Brain microvascular endothelial cell (primary cell): ENCODE results near the gene PANK1.
A peak's percentile ranks its signal among the peaks of the same experiment; 100 is the strongest.

ENCODE experiments used
- DNase-seq: peaks from one replicate; pipeline ENCODE4 v3.0.0-alpha.2; 2020
- H3K27ac ChIP-seq: fragments of 250-450 bp; sonication (Bioruptor Pico); 2 replicates; pipeline ENCODE4 v1.5.1; 2020; ENCODE audit warnings: mild to moderate bottlenecking, moderate library complexity
- H3K27me3 ChIP-seq: fragments of 250-450 bp; sonication (Bioruptor Pico); replicated peaks from 2 replicates; pipeline ENCODE4 v1.5.1; 2020; ENCODE audit warnings: mild to moderate bottlenecking
- H3K36me3 ChIP-seq: fragments of 250-450 bp; sonication (Bioruptor Pico); replicated peaks from 2 replicates; pipeline ENCODE4 v1.5.1; 2020; ENCODE audit warnings: mild to moderate bottlenecking
- H3K4me3 ChIP-seq: 2 replicates; pipeline ENCODE4 v1.5.1; 2011; ENCODE audit warnings: low read depth, mild to moderate bottlenecking, control low read depth, low read length, moderate library complexity
- in situ Hi-C: cut with HindIII; loops from 2 replicates; pipeline ENCODE4 v1.10.0; 2017; ENCODE audit warnings: low sequenced_read_pairs, low pct_ligation_motif_present
- TF ChIP-seq, protein P1 (sequence below): IDR thresholded peaks from 2 replicates; pipeline ENCODE4 v1.5.1; 2011; ENCODE audit warnings: low read depth, mild to moderate bottlenecking, moderate library complexity, low read length, control low read depth, inconsistent platforms; ENCODE audit errors: missing control alignments

Gene PANK1

DNA sequence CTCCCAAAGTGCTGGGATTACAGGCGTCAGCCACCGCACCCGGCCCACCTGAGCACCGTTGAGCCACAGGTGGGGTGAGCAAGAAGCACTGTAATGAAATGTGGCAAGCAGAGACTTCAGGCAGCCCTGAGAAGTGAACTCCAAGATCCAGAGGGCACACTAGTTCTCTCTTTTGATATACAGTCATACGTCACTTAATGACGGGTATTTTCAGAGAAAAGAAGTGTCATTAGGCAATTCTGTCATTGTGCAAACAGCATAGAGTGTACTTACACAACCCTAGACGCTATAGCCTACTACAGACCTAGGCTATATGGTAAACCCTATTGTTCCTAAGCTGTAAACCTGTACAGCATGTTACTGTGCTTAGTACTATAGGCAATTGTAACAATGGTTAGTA is 7.9 kb downstream of the PANK1 start:
- no peak overlapping the region for H3K27ac ChIP-seq
- in situ Hi-C loops, result no loop called here
- no peak for DNase-seq
- H3K4me3 ChIP-seq, result no peak overlapping the region
- H3K36me3 ChIP-seq, result no peaks in the 10 kb centered on the region
- no peaks in the 10 kb centered on the region for H3K27me3 ChIP-seq
- TF ChIP-seq, protein P1, sequence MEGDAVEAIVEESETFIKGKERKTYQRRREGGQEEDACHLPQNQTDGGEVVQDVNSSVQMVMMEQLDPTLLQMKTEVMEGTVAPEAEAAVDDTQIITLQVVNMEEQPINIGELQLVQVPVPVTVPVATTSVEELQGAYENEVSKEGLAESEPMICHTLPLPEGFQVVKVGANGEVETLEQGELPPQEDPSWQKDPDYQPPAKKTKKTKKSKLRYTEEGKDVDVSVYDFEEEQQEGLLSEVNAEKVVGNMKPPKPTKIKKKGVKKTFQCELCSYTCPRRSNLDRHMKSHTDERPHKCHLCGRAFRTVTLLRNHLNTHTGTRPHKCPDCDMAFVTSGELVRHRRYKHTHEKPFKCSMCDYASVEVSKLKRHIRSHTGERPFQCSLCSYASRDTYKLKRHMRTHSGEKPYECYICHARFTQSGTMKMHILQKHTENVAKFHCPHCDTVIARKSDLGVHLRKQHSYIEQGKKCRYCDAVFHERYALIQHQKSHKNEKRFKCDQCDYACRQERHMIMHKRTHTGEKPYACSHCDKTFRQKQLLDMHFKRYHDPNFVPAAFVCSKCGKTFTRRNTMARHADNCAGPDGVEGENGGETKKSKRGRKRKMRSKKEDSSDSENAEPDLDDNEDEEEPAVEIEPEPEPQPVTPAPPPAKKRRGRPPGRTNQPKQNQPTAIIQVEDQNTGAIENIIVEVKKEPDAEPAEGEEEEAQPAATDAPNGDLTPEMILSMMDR, result no peak

DNA sequence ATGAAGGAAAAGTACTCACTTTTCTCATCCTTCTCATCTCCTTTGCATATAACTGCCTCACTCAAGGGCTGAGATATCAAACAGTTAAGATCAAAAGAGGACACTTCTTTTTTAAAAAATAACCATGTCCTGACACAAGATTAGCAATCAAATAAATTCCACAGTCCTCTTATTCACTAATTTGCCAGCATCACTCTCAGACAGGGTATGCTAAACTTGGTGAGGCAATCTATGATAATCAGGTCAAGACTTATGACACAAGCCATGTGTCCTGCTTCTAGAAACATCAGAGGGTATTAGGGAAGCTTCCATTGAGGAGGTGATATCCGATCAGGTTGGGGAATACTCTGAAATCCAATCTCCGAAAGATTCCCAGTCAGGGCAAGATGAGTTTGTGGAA is 10.4 kb downstream of the PANK1 start:
- Histone ChIP-seq H3K27me3 (no peaks in the 10 kb centered on the region), H3K27ac (no peak overlapping the region), H3K4me3 (no peak overlapping the region), H3K36me3 (no peaks in the 10 kb centered on the region)
- in situ Hi-C loops, result no loop called here
- no peak for DNase-seq
- TF ChIP-seq, protein P1, result no peak

DNA sequence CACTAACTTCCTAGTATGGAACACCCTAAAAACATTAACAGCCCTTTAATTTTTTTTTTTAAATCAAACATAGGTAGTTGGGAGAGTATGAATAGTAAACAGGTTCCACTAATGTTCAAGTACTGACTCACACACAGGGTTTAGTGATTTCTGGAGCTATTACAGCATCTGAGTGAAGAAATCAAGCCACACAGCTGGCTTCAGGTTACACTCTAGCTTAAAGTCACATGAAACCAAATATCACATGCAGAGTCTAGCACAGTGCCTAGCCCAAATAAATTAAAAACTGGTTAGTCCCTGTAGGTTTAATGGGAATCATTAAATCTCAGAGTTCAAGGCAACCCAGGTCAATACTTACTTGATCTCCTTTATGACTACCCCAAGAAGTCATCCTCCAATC is 11.6 kb downstream of the PANK1 start:
- TF ChIP-seq, protein P1, result no peak
- Histone ChIP-seq H3K4me3 (no peak overlapping the region), H3K36me3 (no peaks in the 10 kb centered on the region), H3K27me3 (no peaks in the 10 kb centered on the region), H3K27ac (no peak overlapping the region)
- DNase-seq, result peak; percentile 73
- in situ Hi-C loops, result no loop called here

DNA sequence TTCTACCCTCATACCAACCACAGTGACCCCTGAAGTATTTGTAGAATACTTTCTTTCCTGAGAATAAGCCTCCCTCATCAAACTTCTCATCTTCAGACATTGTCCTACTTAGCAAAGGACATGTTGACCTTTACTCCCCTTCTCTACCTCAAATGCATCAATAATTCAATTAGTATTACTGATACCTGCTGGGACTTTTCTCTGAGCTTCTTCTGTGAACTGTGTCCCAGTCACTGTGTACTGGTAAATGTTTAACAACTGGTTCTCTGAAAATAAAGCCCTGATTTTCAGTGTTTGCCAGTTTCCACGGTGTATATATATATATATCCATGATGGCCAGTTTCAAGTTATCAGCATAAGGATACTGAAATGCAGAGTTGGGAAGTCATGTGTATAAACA is 12.2 kb downstream of the PANK1 start:
- no peaks in the 10 kb centered on the region for H3K36me3 ChIP-seq
- no peaks in the 10 kb centered on the region for H3K27me3 ChIP-seq
- no peak for DNase-seq
- TF ChIP-seq, protein P1, result no peak
- H3K4me3 ChIP-seq, result no peak overlapping the region
- H3K27ac ChIP-seq, result no peak overlapping the region
- in situ Hi-C loops, result no loop called here

DNA sequence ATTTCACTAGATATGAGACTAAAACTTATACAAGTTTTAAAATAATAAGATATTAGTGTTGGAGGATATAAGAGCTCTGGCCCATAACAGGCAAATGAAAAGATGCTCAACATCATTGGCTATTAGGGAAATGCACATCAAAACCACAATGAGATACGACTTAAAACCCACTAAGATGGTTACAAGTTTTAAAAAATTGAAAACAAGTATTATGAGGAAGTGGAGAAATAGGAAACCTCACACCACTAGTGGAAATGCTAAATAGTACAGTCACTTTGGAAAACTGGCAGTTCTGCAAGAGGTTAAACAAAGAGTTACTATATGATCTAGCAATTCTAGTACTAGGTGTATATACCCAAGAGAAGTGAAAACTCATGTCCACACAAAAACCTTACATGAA is 17.2 kb downstream of the PANK1 start:
- Histone ChIP-seq H3K27ac (no peak overlapping the region), H3K4me3 (no peak overlapping the region), H3K27me3 (no peaks in the 10 kb centered on the region), H3K36me3 (no peaks in the 10 kb centered on the region)
- in situ Hi-C loops, result no loop called here
- TF ChIP-seq, protein P1, result no peak
- DNase-seq, result no peak

DNA sequence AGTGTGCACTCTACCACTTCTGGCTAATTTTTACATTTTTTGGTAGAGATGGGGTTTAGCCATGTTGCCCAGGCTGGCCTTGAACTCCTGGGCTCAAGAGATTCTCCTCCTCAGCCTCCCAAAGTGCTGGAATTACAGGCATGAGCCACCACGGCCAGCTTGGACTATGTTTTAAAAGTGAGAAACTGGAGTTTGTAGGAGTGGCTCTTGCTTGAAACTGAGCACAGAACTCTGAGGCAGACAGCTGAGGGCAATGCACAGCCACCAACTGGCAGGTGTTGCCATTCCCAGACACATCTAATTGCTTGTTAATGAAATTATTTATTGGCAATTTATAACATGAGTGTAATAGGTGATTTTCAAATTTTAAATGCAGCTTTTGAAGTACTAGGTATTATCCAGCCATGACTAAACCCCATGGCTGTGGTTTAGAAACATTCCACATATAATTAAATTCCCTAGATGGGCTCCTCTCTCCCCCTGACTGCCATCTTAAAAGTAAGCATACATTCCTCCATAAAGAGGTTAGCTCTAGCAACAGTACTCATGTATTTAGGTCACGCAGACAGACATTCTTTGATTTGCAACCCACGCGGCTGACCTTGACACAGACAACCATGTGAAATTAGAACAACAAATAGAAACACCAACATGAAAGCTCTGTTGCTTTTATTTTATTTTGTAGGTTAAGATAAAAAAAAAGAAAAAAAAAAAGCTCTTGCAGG is 19.8 kb downstream of the PANK1 start:
- TF ChIP-seq, protein P1, result no peak
- peak; percentile 56 for DNase-seq
- Histone ChIP-seq H3K27me3 (no peaks in the 10 kb centered on the region), H3K36me3 (no peaks in the 10 kb centered on the region), H3K4me3 (no peak overlapping the region), H3K27ac (peak overlapping the region; percentile 47)
- in situ Hi-C loops, result no loop called here
